KG1 (cell line): ENCODE data around the gene VSNL1.
A peak's percentile ranks its signal among the peaks of the same experiment; 100 is the strongest.

Source experiments
- DNase-seq: peaks from one replicate; lab custom pipeline; 2025; lab: John Stamatoyannopoulos, UW

Gene VSNL1

GRCh38 chr2:17540093-17540812 is at the start of gene VSNL1:
Gene VSNL1, plus strand, starts transcription at chr2:17540696. Its CDS starts 51,379 bp downstream, at chr2:17592075.
- DNase-seq, result no peak

GRCh38 chr2:17495590-17495989 is 44.9 kb upstream of the VSNL1 start:
- DNase-seq, result no peak

DNA sequence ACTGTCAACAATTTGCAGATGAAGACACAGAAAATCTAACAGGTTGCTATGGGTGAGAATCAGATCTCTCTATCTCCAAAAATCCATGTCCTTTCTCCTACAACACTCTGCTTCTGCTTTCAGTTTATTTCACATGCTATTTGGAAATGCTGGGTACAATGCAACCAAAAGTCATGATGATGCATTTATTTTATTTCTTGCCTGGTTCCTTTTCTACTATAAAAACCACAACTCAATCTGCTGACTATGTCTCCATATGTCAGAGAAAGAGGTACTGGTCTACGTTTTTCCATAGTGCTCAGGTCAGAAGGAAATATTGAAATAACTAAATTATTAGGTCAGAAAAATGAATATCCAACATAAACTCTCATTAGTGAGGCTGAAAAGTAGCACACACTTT is 42.8 kb upstream of the VSNL1 start:
- DNase-seq, result no peak

DNA sequence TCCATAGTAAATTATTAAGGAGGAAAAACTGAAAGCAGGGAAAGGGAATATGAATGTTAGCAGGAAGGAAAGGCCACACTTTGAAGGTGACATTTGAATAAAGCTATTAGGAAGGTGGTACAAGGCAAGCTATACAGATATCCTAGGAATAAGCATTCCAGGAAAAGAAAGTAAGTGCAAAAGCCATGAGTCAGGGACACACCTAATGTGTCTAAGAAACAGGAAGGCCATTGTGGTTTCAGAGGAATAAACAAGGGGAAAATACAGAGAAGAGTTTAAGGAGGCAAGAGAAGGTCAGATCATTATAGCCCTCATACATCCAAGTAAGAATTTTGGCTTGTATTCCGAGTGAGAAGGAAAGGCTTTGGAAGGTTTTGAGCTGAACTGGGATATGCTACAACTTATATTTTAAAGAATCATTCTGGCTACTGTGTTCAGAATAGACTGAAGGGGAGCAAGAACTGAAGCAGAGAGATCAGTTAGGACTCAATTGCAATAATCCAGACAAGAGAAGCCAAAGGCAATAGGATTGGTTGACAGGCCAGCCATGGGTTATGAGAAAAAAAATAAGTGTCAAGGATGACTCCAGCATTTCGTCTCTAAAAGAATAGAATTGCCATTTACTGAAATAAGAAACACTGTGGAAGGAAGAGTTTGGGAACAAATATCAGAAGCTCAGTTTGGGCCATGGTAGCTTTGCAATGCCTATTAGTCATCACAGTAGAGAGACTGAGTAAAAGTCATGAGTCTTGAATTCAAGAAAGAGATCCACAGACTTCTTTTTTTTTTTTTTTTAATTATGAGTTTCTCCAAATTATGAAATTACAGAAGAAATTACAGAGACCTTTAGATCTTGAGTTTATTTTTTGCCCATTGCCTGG is 33.5 kb upstream of the VSNL1 start:
- DNase-seq, result no peak

- no peak for DNase-seq
Measured at GRCh38 chr2:17515652-17516051, 24.8 kb upstream of the VSNL1 start.

- DNase-seq, result no peak
Measured at GRCh38 chr2:17517481-17518211, 22.9 kb upstream of the VSNL1 start.

GRCh38 chr2:17518212-17519154 is 22.0 kb upstream of the VSNL1 start, which contains the start of gene RAD51AP2:
Gene RAD51AP2, minus strand, starts transcription at chr2:17518440. Its CDS starts 25 bp downstream, at chr2:17518415.
- no peak for DNase-seq

DNA sequence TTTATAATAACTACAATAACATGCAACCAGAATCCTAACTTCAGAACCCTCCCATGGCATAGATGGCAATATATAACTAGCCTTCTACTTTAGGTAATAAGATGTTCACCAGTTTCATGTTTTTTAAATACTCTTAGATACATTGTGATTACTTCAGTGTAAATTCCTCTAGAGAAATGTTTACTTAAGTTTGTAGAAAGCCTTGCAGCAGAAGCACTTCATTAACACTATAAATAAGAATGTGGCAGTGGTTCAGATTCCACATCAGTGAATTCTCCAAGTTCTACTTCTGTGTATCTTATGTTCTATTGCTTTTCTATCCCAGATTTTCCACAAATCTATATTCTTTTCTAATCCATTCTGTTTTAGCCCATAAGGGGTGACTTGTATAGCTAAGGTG is 21.0 kb upstream of the VSNL1 start:
- DNase-seq, result no peak

GRCh38 chr2:17520761-17521160 is 19.7 kb upstream of the VSNL1 start:
- no peak for DNase-seq

DNA sequence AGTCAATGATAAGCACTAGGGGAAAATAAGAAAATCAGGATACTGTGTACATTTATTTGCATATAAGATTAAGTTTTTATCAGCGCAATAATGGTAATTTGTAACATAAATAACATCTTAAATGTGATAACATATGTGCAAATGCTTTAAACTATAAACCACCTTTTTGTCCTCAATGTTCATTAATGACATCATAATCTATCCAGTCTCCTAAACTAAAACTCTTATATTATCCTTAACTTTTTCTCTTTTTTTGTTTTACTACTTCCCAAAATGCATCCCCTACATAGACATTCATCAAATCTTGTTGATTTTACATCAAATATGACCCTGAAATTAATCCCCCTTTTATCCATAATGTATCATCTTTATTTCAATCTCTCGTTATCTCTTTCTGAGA is 18.9 kb upstream of the VSNL1 start:
- DNase-seq, result no peak

DNA sequence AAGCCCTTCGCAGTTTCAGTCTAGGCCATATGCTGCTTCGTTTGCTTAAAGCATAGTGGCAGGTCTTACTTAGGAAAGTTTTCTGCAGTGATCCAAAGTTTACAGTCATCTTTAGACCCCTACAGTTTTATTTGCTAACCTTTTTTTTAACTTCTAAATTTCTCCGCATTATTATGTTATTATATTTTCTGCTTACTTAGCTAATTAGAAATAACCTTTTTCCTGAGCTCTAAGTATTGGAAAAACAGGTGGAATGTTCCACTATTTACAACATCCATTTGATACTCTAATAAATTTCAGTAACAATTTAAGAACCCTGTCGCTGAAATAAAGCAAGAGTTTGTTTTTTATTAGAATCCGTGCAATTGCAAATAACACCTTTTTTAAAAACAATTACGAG is 18.2 kb upstream of the VSNL1 start:
- no peak for DNase-seq

DNA sequence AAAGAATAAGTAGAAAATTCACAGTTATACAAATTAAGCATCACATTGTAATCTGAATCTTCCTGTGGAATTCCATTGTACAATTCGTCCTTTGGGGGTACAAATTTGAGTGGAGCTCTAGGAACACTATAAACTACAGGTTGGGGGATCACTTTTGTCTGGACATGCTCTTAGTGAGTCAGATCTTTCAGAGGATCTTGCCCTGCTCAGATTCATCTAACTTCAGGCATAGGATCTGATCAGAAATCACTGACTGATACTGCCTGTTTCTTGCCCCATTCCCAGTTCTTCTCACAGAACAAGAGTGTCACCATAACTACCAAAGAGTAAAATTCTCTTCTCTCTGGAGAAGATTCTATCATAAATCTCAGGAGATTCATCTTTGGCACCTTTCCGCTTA is 10.7 kb upstream of the VSNL1 start:
- no peak for DNase-seq

DNA sequence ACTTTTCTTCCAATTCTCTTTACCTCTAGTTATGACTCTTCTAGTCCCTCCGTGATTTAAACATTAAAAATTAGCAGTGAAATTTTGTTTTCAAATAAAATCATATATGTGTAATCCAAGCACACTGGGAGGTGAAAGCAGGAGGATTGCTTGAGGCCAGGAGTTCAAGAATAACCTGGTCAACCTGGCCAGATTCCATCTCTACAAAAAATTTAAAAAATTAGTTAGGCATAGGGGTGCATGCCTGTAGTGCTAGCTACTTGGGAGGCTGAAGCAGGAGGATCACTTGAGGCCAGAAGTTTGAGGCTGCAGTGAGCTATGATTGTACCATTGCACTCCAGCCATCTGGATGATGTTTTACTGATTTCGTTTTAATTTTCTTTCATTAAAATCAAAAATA is 7.0 kb upstream of the VSNL1 start:
- DNase-seq, result no peak

DNA sequence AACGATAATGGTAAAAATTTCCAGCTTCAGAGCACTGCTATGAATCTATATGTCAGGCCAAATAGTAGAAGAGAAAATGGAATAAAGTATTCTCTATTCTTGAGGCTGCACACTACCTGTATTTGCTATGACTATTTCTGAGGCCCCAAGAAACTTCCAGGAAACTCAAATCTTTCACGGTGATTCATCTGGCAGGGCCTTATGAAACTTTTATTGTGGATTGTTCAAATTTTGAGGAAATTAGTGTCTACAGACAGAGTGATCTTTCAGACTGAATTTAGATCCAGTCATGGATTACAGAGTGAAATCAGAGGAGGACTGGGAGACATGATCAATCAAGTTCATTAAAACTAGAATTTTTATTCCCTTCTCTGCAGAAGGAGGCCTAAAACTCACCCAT is 4.1 kb upstream of the VSNL1 start:
- no peak for DNase-seq

- no peak for DNase-seq
Measured at GRCh38 chr2:17538022-17538843, 2.3 kb upstream of the VSNL1 start.

DNA sequence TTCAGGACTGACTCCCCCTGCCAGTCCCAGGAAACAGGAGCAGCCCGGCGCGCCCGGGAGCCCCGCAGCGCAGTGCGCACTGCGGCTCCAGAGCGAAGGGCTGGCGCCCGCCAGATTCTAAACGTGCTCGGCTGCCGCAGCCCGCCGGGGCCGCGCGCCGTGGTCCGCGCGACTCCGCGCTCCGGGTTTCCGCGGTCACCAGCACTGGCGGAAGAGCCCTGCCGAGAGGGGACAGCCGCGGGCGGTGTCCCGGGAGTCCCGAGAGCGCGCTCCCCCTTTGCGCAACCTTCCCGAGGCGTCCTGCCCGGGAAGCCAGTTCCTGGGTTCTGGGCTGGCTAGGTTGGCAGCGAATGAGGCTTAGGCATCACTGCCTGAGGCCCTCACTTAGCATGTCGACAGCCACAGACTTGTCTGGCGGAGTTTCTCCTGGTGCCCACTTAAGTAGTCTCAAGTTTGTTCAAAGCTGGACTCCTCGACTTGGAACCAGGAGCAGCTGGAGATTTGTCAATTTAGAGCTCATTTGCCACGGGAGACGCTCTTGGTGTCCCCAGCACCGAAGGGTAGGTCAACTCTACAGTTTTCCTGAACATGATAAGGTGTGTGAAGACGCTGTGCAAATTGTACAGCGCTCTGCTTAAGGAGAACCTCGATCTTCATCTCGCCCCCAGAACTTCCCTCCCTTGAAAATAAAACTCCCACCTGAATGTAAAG is 1.5 kb upstream of the VSNL1 start:
- peak; percentile 3 for DNase-seq

GRCh38 chr2:17539611-17540092 is 844 bp upstream of the VSNL1 start:
- no peak for DNase-seq

- DNase-seq, result no peak
Measured at GRCh38 chr2:17540813-17541530, 476 bp downstream of the VSNL1 start.

DNA sequence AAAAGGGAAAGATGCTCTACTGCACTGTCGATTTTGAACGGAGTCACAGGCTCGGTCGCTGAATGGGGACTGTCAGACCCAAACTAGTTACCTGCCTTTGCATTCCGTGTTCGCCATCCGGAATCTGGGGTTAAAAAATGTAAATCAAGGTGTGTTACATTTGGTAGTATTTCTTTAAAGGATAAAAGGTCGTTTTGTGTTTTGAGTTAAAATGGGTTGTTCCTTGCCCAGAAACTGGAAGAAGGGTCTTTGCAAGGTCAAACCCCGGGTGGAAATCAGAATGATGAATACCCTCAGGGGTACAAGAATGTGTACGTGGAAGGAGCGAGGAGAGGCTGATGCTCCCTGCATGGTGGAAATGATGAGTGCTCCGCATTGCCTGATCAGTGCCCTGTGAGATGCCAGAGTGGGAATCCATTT is 1.0 kb downstream of the VSNL1 start:
- no peak for DNase-seq
